Natural killer cell treated with Interleukin-12 subunit alpha and Interleukin-12 subunit beta and Interleukin-15 and Interleukin-18, amount 100 ng/mL, for 72 hours (primary cell): ENCODE data around the gene ADGRD2. TPM values are rescaled to one million over a fixed set of nuclear protein-coding genes. Genes with fewer than 3 reads are reported as not detected.
A peak's percentile ranks its signal among the peaks of the same experiment; 100 is the strongest.

ENCODE experiments used
- ATAC-seq, 2 donors: fragments of 150-1000 bp; cut with Tn5 transposase in 1 of 2; sonication (Bioruptor Pico), chemical (Tn5 transposase) in 1 of 2; 2 replicates each; pipeline ENCODE4 v1.10.0; 2021
- DNase-seq: peaks from one replicate; pipeline ENCODE4 v3.0.0; 2022; ENCODE audit warnings: low spot score
- H3K27ac Mint-ChIP-seq, 2 donors: 1 replicate in 1 of 2; 2 replicates in 1 of 2; pipeline ENCODE4 v1.8.0; 2022; ENCODE audit warnings: mixed read lengths in 2 of 2, mild to moderate bottlenecking in 1 of 2, moderate library complexity in 1 of 2
- H3K27me3 Mint-ChIP-seq, 2 donors: 1 replicate in 1 of 2; 2 replicates in 1 of 2; pipeline ENCODE4 v1.8.0; 2022; ENCODE audit warnings: mixed read lengths in 2 of 2
- H3K36me3 Mint-ChIP-seq: one replicate; pipeline ENCODE4 v1.8.0; 2022; ENCODE audit warnings: mixed read lengths
- H3K4me1 Mint-ChIP-seq, 2 donors: 1 replicate in 1 of 2; 2 replicates in 1 of 2; pipeline ENCODE4 v1.8.0; 2022; ENCODE audit warnings: low read depth in 2 of 2, mixed read lengths in 2 of 2, mild to moderate bottlenecking in 1 of 2
- H3K4me3 Mint-ChIP-seq: one replicate; pipeline ENCODE4 v1.8.0; 2022; ENCODE audit warnings: mixed read lengths
- H3K9me3 Mint-ChIP-seq: 2 replicates; pipeline ENCODE4 v1.8.0; 2022; ENCODE audit warnings: mixed read lengths
- total RNA-seq, 2 donors: library from RNA; stranded (reverse); gene quantifications; one replicate each; pipeline ENCODE4 v1.2.3, GENCODE V29; 2022

Gene ADGRD2, protein sequence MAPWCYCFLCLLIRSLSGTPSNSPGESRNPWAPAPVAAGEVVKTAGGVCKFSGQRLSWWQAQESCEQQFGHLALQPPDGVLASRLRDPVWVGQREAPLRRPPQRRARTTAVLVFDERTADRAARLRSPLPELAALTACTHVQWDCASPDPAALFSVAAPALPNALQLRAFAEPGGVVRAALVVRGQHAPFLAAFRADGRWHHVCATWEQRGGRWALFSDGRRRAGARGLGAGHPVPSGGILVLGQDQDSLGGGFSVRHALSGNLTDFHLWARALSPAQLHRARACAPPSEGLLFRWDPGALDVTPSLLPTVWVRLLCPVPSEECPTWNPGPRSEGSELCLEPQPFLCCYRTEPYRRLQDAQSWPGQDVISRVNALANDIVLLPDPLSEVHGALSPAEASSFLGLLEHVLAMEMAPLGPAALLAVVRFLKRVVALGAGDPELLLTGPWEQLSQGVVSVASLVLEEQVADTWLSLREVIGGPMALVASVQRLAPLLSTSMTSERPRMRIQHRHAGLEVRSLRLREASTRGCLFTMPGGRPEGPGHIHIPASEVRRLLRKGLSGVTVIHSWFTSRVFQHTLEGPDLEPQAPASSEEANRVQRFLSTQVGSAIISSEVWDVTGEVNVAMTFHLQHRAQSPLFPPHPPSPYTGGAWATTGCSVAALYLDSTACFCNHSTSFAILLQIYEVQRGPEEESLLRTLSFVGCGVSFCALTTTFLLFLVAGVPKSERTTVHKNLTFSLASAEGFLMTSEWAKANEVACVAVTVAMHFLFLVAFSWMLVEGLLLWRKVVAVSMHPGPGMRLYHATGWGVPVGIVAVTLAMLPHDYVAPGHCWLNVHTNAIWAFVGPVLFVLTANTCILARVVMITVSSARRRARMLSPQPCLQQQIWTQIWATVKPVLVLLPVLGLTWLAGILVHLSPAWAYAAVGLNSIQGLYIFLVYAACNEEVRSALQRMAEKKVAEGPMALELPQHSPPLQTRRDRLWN
- not detected for total RNA-seq

DNA sequence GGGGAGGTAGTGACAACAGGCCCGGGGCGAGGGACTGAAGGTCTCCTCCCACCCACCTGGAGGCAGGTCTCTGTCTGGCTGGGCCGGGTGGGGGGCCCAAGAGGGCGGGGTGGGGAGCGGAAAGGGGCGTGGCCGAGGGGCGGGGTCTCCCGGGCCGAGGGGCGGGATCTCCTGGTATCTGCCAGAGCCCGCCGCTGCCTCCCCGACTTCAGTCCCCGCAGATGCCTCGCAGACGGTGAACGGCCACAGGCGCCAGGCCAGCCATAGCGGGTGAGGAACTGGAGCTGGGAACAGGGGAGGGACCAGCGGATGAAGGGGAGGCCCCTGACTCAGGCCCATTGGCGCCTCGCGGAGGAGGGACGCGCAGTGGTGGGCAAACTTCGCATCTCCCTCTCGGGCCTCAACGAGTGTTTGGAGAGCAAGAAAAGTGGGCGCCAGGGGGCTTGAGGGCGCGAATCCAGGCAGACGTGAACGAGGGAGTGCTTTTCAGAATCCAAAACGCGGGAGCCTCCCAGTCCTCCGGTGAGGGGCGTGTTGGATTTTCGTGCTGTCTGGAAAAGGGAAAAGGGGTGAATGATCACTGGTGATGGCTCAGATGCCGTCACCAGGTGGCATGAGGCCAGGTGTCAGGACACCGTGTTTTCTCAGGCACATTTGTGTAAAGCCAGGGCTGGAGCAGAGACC, at the start of gene ADGRD2:
TSS of gene ADGRD2 (plus strand) at position 211 of the 684 bp plus-strand sequence. CDS start 1,216 bp downstream, outside the sequence.
- no peaks in the 10 kb centered on the region for H3K9me3 Mint-ChIP-seq
- H3K27me3 Mint-ChIP-seq, result peaks cover 0 to 12% of the 10 kb centered on the region in 2 donors
- no peak within 1 kb of the TSS for H3K4me3 Mint-ChIP-seq
- H3K27ac Mint-ChIP-seq, result no peak within 1 kb of the TSS
- no peaks in the 10 kb centered on the region for H3K4me1 Mint-ChIP-seq
- no peak for DNase-seq
- ATAC-seq, result no peak
- no peaks in the 10 kb centered on the region for H3K36me3 Mint-ChIP-seq

DNA sequence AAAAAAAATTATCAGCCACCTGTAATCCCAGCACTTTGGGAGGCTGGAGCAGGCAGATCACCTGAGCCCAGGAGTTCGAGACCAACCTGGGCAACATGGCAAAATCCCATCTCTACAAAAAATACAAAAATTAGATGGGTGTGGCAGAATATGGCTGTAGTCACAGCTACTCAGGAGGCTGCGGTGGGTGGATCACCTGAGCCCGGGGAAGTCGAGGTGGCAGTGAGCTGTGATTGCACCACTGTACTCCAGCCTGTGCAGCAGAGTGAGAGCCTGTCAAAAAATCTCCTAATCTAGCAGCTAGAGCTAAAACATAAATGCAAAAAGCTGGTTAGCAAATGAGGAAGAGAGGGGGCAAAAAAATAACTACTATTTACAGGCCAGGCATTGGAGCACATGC, 47.0 kb upstream of the ADGRD2 start:
- Mint-ChIP-seq H3K27me3 (no peaks in the 10 kb centered on the region), H3K36me3 (no peaks in the 10 kb centered on the region), H3K9me3 (no peaks in the 10 kb centered on the region), H3K27ac (no peak overlapping the region), H3K4me3 (no peak overlapping the region), H3K4me1 (peaks cover 8 to 27% of the 10 kb centered on the region in 2 donors)
- ATAC-seq, result no peak
- no peak for DNase-seq

GRCh38 chr9:124409410-124409809, 40.8 kb upstream of the ADGRD2 start:
- no peaks in the 10 kb centered on the region for H3K27me3 Mint-ChIP-seq
- no peak overlapping the region for H3K27ac Mint-ChIP-seq
- no peak for ATAC-seq
- H3K4me1 Mint-ChIP-seq, result peaks cover 16 to 23% of the 10 kb centered on the region in 2 donors
- H3K4me3 Mint-ChIP-seq, result no peak overlapping the region
- no peaks in the 10 kb centered on the region for H3K9me3 Mint-ChIP-seq
- peaks cover 27% of the 10 kb centered on the region for H3K36me3 Mint-ChIP-seq
- no peak for DNase-seq

- no peak overlapping the region for H3K4me3 Mint-ChIP-seq
- no peak for DNase-seq
- H3K36me3 Mint-ChIP-seq, result peaks cover 31% of the 10 kb centered on the region
- H3K4me1 Mint-ChIP-seq, result peaks cover 21 to 26% of the 10 kb centered on the region in 2 donors
- no peaks in the 10 kb centered on the region for H3K27me3 Mint-ChIP-seq
- no peak for ATAC-seq
- H3K9me3 Mint-ChIP-seq, result no peaks in the 10 kb centered on the region
- H3K27ac Mint-ChIP-seq, result no peak overlapping the region
Measured at GRCh38 chr9:124410321-124410913, 39.8 kb upstream of the ADGRD2 start.

DNA sequence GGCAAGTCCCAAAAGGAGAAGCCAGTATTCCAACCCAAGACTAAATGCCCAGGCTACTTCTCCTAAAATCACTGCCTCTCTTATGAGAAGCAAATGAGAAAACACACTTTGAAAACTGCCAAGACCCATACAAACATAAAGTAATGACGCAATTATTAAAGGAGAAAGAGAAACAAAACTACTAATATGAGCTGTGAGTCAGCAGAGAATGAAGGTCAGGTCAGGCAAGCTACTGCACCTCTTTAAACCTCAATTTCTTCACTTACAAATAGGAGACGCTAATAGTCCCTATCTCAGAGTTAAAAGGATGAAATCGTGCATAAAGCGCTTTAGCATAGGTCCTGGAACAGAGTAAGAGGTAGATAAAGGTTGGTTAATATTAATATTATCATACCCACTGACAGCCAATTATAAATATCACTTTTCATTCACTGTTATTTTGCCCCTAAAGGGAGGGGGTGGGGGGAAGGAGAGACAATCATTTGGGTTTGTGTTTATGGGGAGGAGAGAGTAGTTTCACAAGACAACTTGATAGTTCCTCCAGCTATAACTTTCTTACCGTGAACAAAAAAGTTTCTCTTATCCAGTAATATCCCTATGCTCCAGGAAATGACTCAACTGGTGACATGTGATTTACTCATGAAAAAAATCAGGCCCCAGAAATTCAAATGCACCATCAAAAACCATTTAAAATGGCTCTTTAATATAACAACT, 38.6 kb upstream of the ADGRD2 start:
- Mint-ChIP-seq H3K36me3 (peaks cover 33% of the 10 kb centered on the region), H3K9me3 (no peaks in the 10 kb centered on the region), H3K27ac (no peak overlapping the region), H3K4me1 (peaks cover 23 to 30% of the 10 kb centered on the region in 2 donors), H3K4me3 (no peak overlapping the region), H3K27me3 (no peaks in the 10 kb centered on the region)
- DNase-seq (no peak), ATAC-seq (no peak)

DNA sequence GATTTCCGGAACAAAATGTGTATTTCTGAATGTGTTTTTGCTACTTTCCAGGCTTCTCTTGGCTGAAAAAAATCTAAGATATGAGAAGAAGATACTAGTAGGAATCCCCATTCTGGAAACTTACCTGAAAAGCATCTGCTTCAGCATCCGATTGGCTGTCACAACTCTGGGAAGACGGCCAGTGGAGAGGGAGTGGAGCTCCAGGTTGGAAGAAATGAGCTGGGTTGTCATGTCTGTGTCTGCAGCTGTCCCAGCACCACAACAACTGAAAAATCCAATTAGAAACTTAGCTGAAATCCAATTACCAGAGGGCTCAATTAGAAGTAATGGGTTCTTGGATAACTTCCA, 38.0 kb upstream of the ADGRD2 start:
- peaks cover 22 to 30% of the 10 kb centered on the region in 2 donors for H3K4me1 Mint-ChIP-seq
- no peaks in the 10 kb centered on the region for H3K27me3 Mint-ChIP-seq
- no peak overlapping the region for H3K4me3 Mint-ChIP-seq
- no peak for DNase-seq
- no peak overlapping the region for H3K27ac Mint-ChIP-seq
- no peaks in the 10 kb centered on the region for H3K9me3 Mint-ChIP-seq
- no peak for ATAC-seq
- H3K36me3 Mint-ChIP-seq, result peaks cover 33% of the 10 kb centered on the region

DNA sequence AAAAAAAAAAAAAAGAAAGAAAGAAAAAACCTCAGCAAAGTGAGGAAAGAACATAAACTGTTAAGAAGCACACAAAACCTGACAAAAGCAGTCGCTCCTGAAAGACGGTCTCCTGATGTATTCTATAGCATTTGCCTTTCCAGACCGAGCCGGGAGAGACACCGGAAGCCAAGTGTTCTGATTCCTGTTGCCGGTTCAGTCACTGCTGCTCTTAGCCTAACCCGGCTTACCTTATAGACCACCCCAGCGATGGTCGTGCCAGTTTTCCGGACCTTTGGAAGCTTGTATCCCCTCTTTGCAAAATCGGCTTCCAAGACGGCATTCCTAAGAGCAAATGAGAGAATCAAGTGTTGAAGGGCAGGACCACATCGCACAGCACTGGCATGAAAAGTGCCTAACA, 35.6 kb upstream of the ADGRD2 start:
- H3K27ac Mint-ChIP-seq, result peak overlapping the region; percentile 90 to 96
- H3K36me3 Mint-ChIP-seq, result peaks cover 33% of the 10 kb centered on the region
- peaks cover 25 to 33% of the 10 kb centered on the region in 2 donors for H3K4me1 Mint-ChIP-seq
- no peak for ATAC-seq
- peak overlapping the region; percentile 96 for H3K4me3 Mint-ChIP-seq
- DNase-seq, result no peak
- no peaks in the 10 kb centered on the region for H3K9me3 Mint-ChIP-seq
- H3K27me3 Mint-ChIP-seq, result no peaks in the 10 kb centered on the region

DNA sequence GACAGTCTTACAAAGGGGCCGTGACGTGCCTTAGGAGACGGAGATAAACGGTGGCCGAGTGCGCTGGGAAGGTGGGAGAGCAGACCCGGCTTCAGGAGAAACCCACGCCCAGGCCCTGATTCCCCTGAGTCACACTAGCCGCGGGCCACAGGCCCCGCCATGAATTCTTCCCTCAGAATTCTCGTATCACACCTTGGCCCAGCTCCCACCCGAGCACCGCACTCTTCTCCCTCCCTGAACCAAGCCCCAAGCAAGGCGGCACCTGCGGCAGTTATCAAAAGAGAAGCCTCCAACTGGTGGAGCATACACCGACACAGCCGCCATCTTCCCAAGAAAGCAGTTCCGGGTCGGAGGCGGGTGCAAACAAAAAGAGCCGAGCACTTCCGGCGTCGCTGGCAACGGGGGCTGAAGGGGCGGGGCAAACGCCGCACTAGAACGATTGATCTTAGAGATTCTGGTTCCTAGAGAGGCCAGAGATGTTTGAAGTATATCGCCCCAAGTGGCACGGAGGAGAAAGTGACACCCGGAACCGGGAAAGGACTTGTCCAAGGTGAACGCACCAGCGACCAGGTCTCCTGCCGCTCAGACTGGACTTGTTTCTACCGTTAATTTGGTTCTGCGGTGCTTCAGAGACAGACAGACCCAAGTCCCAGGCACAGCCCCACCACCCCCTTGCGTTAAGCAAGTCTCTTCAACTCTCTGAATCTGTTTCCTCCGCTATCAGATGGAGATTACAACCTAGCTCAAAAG, 35.0 kb upstream of the ADGRD2 start, which contains the start of gene PSMB7:
TSS of gene PSMB7 (minus strand) at position 341 of the 750 bp plus-strand sequence. CDS start at position 324, 17 bp downstream.
- no peaks in the 10 kb centered on the region for H3K9me3 Mint-ChIP-seq
- peak within 1 kb of the TSS; percentile 96 for H3K4me3 Mint-ChIP-seq
- no peaks in the 10 kb centered on the region for H3K27me3 Mint-ChIP-seq
- H3K36me3 Mint-ChIP-seq, result peaks cover 33% of the 10 kb centered on the region
- H3K27ac Mint-ChIP-seq, result peak within 1 kb of the TSS; percentile 90 to 96
- DNase-seq, result peak; percentile 95
- ATAC-seq, result peak; percentile 95 to 98
- H3K4me1 Mint-ChIP-seq, result peaks cover 28 to 33% of the 10 kb centered on the region in 2 donors

GRCh38 chr9:124415852-124416484, 34.3 kb upstream of the ADGRD2 start:
- Mint-ChIP-seq H3K27me3 (no peaks in the 10 kb centered on the region), H3K36me3 (peaks cover 29% of the 10 kb centered on the region), H3K9me3 (no peaks in the 10 kb centered on the region), H3K4me3 (peak overlapping the region; percentile 96), H3K4me1 (peaks cover 28 to 33% of the 10 kb centered on the region in 2 donors), H3K27ac (peak overlapping the region; percentile 90 to 96)
- DNase-seq (no peak), ATAC-seq (no peak)

- no peak for DNase-seq
- Mint-ChIP-seq H3K4me3 (no peak overlapping the region), H3K9me3 (no peaks in the 10 kb centered on the region), H3K27ac (no peak overlapping the region), H3K27me3 (peaks cover 8 to 14% of the 10 kb centered on the region in 2 donors), H3K4me1 (peaks cover 10 to 12% of the 10 kb centered on the region in 2 donors), H3K36me3 (peaks cover 5% of the 10 kb centered on the region)
- no peak for ATAC-seq
Measured at GRCh38 chr9:124419832-124420489, 30.3 kb upstream of the ADGRD2 start.

GRCh38 chr9:124420991-124421543, 29.2 kb upstream of the ADGRD2 start:
- Mint-ChIP-seq H3K27me3 (peaks cover 8 to 14% of the 10 kb centered on the region in 2 donors), H3K36me3 (no peaks in the 10 kb centered on the region), H3K27ac (no peak overlapping the region), H3K4me1 (peaks cover 3 to 6% of the 10 kb centered on the region in 2 donors), H3K4me3 (no peak overlapping the region), H3K9me3 (no peaks in the 10 kb centered on the region)
- DNase-seq, result no peak
- ATAC-seq, result no peak
